H9 (cell line): ENCODE data around the gene ARL2BP. TPM values are rescaled to one million over a fixed set of nuclear protein-coding genes. Genes with fewer than 3 reads are reported as not detected.
"Not testable (repeated sequence)": the region's sequence is repeated elsewhere in the genome, so short reads cannot be mapped to it uniquely, and the experiment has no call there.

Experiments used
- DNase-seq: peaks from one replicate; pipeline ENCODE4 v3.0.0-alpha.2; 2017
- H2AFZ ChIP-seq: one replicate; pipeline ENCODE4 v1.6.1; 2013; ENCODE audit warnings: mild to moderate bottlenecking, low read length, control low read depth, moderate library complexity
- H2AK5ac ChIP-seq: 2 replicates; pipeline ENCODE4 v1.6.1; 2013; ENCODE audit warnings: low read length, control low read depth, mixed read lengths; ENCODE audit not compliant: insufficient read length
- H2BK120ac ChIP-seq: one replicate; pipeline ENCODE4 v1.6.1; 2013; ENCODE audit warnings: low read depth, mild to moderate bottlenecking, low read length, control low read depth, inconsistent platforms; ENCODE audit not compliant: poor library complexity, severe bottlenecking
- H2BK12ac ChIP-seq: 2 replicates; pipeline ENCODE4 v1.6.1; 2013; ENCODE audit warnings: low read length, control low read depth, mixed read lengths, low read depth; ENCODE audit not compliant: insufficient read length
- H2BK15ac ChIP-seq: 2 replicates; pipeline ENCODE4 v1.6.1; 2013; ENCODE audit warnings: low read depth, low read length, control low read depth
- H2BK20ac ChIP-seq: one replicate; pipeline ENCODE4 v1.6.1; 2013; ENCODE audit warnings: low read depth, mild to moderate bottlenecking, low read length, control low read depth, inconsistent platforms; ENCODE audit not compliant: poor library complexity, severe bottlenecking
- H2BK5ac ChIP-seq: 2 replicates; pipeline ENCODE4 v1.6.1; 2013; ENCODE audit warnings: low read length, control low read depth, mixed read lengths; ENCODE audit not compliant: insufficient read length
- H3K14ac ChIP-seq: 2 replicates; pipeline ENCODE4 v1.6.1; 2013; ENCODE audit warnings: low read length, control low read depth; ENCODE audit not compliant: insufficient read depth
- H3K18ac ChIP-seq: 2 replicates; pipeline ENCODE4 v1.6.1; 2013; ENCODE audit warnings: low read depth, mild to moderate bottlenecking, mixed read lengths, low read length, control low read depth; ENCODE audit not compliant: insufficient read length
- H3K23ac ChIP-seq: 2 replicates; pipeline ENCODE4 v1.6.1; 2013; ENCODE audit warnings: low read length, control low read depth, mixed read lengths, low read depth; ENCODE audit not compliant: insufficient read length
- H3K23me2 ChIP-seq: 2 replicates; pipeline ENCODE4 v1.6.1; 2013; ENCODE audit warnings: low read depth, mild to moderate bottlenecking, mixed read lengths, low read length, control low read depth; ENCODE audit not compliant: insufficient read length, poor library complexity, severe bottlenecking
- H3K27ac ChIP-seq: 2 replicates; pipeline ENCODE4 v1.5.1; 2013; ENCODE audit warnings: low read length, control low read depth, mixed read lengths, low read depth; ENCODE audit not compliant: insufficient read length
- H3K27me3 ChIP-seq: 2 replicates; pipeline ENCODE4 v1.6.1; 2013; ENCODE audit warnings: low read length, control low read depth, inconsistent platforms; ENCODE audit not compliant: insufficient read depth
- H3K4ac ChIP-seq: 2 replicates; pipeline ENCODE4 v1.6.1; 2013; ENCODE audit warnings: low read depth, mild to moderate bottlenecking, control low read depth, inconsistent platforms, low read length, moderate library complexity
- H3K4me1 ChIP-seq: 2 replicates; pipeline ENCODE4 v1.6.1; 2013; ENCODE audit warnings: low read length, control low read depth, inconsistent platforms; ENCODE audit not compliant: insufficient read depth
- H3K4me2 ChIP-seq: 2 replicates; pipeline ENCODE4 v1.6.1; 2013; ENCODE audit warnings: low read length, control low read depth, mixed read lengths; ENCODE audit not compliant: insufficient read length, insufficient read depth
- H3K56ac ChIP-seq: 2 replicates; pipeline ENCODE4 v1.6.1; 2013; ENCODE audit warnings: low read depth, mild to moderate bottlenecking, mixed read lengths, low read length, control low read depth; ENCODE audit not compliant: insufficient read length
- H3K79me1 ChIP-seq: 2 replicates; pipeline ENCODE4 v1.6.1; 2013; ENCODE audit warnings: low read depth, mild to moderate bottlenecking, moderate library complexity, low read length, control low read depth, inconsistent platforms; ENCODE audit not compliant: insufficient read depth, poor library complexity, severe bottlenecking
- H3K79me2 ChIP-seq: 2 replicates; pipeline ENCODE4 v1.6.1; 2013; ENCODE audit warnings: low read length, control low read depth, inconsistent platforms; ENCODE audit not compliant: insufficient read depth
- H3K9ac ChIP-seq: 2 replicates; pipeline ENCODE4 v1.6.1; 2013; ENCODE audit warnings: low read length, control low read depth, mixed read lengths; ENCODE audit not compliant: insufficient read length; ENCODE audit errors: extremely low read depth
- H3K9me3 ChIP-seq: one replicate; pipeline ENCODE4 v1.6.1; 2013; ENCODE audit warnings: low read depth, low read length, inconsistent platforms; ENCODE audit not compliant: control insufficient read depth
- H3T11ph ChIP-seq: one replicate; pipeline ENCODE4 v1.6.1; 2013; ENCODE audit warnings: mild to moderate bottlenecking, low read length, control low read depth, inconsistent platforms
- H4K20me1 ChIP-seq: one replicate; pipeline ENCODE4 v1.6.1; 2013; ENCODE audit not compliant: control insufficient read depth, insufficient read length, insufficient read depth
- H4K5ac ChIP-seq: 2 replicates; pipeline ENCODE4 v1.6.1; 2013; ENCODE audit warnings: low read depth, mild to moderate bottlenecking, mixed read lengths, low read length, control low read depth; ENCODE audit not compliant: insufficient read length
- H4K8ac ChIP-seq: replicated peaks from 2 replicates; pipeline ENCODE4 v1.6.1; 2013; ENCODE audit warnings: low read length, control low read depth, mixed read lengths, low read depth; ENCODE audit not compliant: insufficient read length
- H4K91ac ChIP-seq: 2 replicates; pipeline ENCODE4 v1.6.1; 2013; ENCODE audit warnings: low read depth, mild to moderate bottlenecking, moderate library complexity, mixed read lengths, low read length, control low read depth; ENCODE audit not compliant: insufficient read length
- H3K27ac Mint-ChIP-seq, 3 experiments: 2 replicates in 2 of 3; 3 replicates in 1 of 3; pipeline ENCODE4 v1.8.0; 2020 to 2021; ENCODE audit warnings: mixed read lengths in 3 of 3, mild to moderate bottlenecking in 1 of 3, moderate library complexity in 1 of 3
- H3K27me3 Mint-ChIP-seq: 2 replicates; pipeline ENCODE4 v1.8.0; 2021; ENCODE audit warnings: low read depth, mild to moderate bottlenecking, moderate library complexity, mixed read lengths
- H3K36me3 Mint-ChIP-seq, 3 experiments: 2 replicates in 2 of 3; 3 replicates in 1 of 3; pipeline ENCODE4 v1.8.0; 2020 to 2021; ENCODE audit warnings: low read depth in 3 of 3, mixed read lengths in 3 of 3; ENCODE audit not compliant: insufficient read depth in 1 of 3
- H3K4me1 Mint-ChIP-seq, 2 experiments: 2 replicates each; pipeline ENCODE4 v1.8.0; 2020; ENCODE audit warnings: mixed read lengths in 2 of 2
- H3K4me3 Mint-ChIP-seq, 2 experiments: 2 replicates in 1 of 2; 3 replicates in 1 of 2; pipeline ENCODE4 v1.8.0; 2020 to 2021; ENCODE audit warnings: mild to moderate bottlenecking in 2 of 2, mixed read lengths in 2 of 2, moderate library complexity in 1 of 2
- H3K9me3 Mint-ChIP-seq, 2 experiments: 2 replicates in 1 of 2; 3 replicates in 1 of 2; pipeline ENCODE4 v1.8.0; 2020; ENCODE audit warnings: mild to moderate bottlenecking in 2 of 2, mixed read lengths in 2 of 2, moderate library complexity in 1 of 2
- WGBS: extraction: QIAGEN DNeasy Blood & Tissue Kit; methylation state at CpG from one replicate; pipeline ENCODE4 v1.1.7; 2013; ENCODE audit warnings: missing lambda C conversion rate, low lambda C conversion rate, mixed read lengths; ENCODE audit not compliant: insufficient read length; ENCODE audit errors: extremely low coverage; 5-methylcytosine and 5-hydroxymethylcytosine counted together
- total RNA-seq: library from RNA; stranded (reverse); gene quantifications from 2 replicates; pipeline ENCODE4 v1.2.1, GENCODE V29; 2021
- TF ChIP-seq, protein P1 (sequence below): fragments of 200-600 bp; sonication (generic); conservative IDR thresholded peaks from 3 replicates; pipeline ENCODE4 v1.8.0; 2021; ENCODE audit warnings: antibody characterized with exemption, mild to moderate bottlenecking

ARL2BP gene
- total RNA-seq, 1 experiment from 2014 or later = 18.0 TPM

- H3K56ac ChIP-seq = no peak overlapping the region
- Mint-ChIP-seq H3K4me1 (peaks cover 6% of the 10 kb centered on the region in 2 experiments), H3K36me3 (peaks cover 11 to 17% (median 14%) of the 10 kb centered on the region in 3 experiments), H3K9me3 (peaks cover 0 to 6% of the 10 kb centered on the region in 2 experiments; a peak in 4 of 5 replicates), H3K27me3 (no peaks in the 10 kb centered on the region), H3K27ac (no peak overlapping the region; a peak in 1 of 7 replicates), H3K4me3 (no peak overlapping the region)
- H3K23me2 ChIP-seq = no peaks in the 10 kb centered on the region
- H2AFZ ChIP-seq = no peak overlapping the region
- no peak overlapping the region for H2BK15ac ChIP-seq
- no peak overlapping the region for H4K5ac ChIP-seq
- no peak overlapping the region for H3K14ac ChIP-seq
- no peak overlapping the region for H3T11ph ChIP-seq
- no peak overlapping the region for H2BK12ac ChIP-seq
- no peaks in the 10 kb centered on the region; the same call in 1 of the 2 replicates for H3K4me1 ChIP-seq
- H3K27me3 ChIP-seq = no peaks in the 10 kb centered on the region
- no peak overlapping the region for H2BK120ac ChIP-seq
- H2BK5ac ChIP-seq = no peak overlapping the region
- no peak overlapping the region for H4K91ac ChIP-seq
- H4K20me1 ChIP-seq = no peaks in the 10 kb centered on the region
- no peak overlapping the region for H4K8ac ChIP-seq
- no CpG with 5 or more reads among the region's 3 CpGs for WGBS
- peaks cover 3% of the 10 kb centered on the region for H3K79me1 ChIP-seq
- H3K23ac ChIP-seq = no peak overlapping the region
- H3K9ac ChIP-seq = no peak overlapping the region
- no peak overlapping the region for H3K27ac ChIP-seq
- H2AK5ac ChIP-seq = no peak overlapping the region
- no peak overlapping the region for H3K4me2 ChIP-seq
- DNase-seq = no peak
- peaks cover 2% of the 10 kb centered on the region; the same call in 1 of the 2 replicates for H3K79me2 ChIP-seq
- H3K18ac ChIP-seq = no peak overlapping the region
- no peak overlapping the region for H3K4ac ChIP-seq
- no peaks in the 10 kb centered on the region for H3K9me3 ChIP-seq
- TF ChIP-seq, protein P1, sequence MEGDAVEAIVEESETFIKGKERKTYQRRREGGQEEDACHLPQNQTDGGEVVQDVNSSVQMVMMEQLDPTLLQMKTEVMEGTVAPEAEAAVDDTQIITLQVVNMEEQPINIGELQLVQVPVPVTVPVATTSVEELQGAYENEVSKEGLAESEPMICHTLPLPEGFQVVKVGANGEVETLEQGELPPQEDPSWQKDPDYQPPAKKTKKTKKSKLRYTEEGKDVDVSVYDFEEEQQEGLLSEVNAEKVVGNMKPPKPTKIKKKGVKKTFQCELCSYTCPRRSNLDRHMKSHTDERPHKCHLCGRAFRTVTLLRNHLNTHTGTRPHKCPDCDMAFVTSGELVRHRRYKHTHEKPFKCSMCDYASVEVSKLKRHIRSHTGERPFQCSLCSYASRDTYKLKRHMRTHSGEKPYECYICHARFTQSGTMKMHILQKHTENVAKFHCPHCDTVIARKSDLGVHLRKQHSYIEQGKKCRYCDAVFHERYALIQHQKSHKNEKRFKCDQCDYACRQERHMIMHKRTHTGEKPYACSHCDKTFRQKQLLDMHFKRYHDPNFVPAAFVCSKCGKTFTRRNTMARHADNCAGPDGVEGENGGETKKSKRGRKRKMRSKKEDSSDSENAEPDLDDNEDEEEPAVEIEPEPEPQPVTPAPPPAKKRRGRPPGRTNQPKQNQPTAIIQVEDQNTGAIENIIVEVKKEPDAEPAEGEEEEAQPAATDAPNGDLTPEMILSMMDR = no peak
- H2BK20ac ChIP-seq = no peak overlapping the region
These were observed 48.3 kb upstream of the ARL2BP start for GRCh38 chr16:57196753-57197152.

DNA sequence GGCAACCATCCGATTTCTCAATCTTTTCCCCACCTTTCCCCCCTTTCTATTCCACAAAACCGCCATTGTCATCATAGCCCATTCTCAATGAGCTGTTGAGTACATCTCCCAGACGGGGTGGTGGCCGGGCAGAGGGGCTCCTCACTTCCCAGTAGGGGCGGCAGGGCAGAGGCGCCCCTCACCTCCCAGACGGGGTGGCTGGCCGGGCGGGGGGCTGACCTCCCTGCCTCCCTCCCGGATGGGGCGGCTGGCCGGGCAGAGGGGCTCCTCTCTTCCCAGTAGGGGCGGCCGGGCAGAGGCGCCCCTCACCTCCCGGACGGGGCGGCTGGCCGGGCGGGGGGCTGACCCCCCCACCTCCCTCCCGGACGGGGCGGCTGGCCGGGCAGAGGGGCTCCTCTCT is 44.7 kb upstream of the ARL2BP start:
- not testable (repeated sequence) for H2BK20ac ChIP-seq, H3K9ac ChIP-seq, H3K4ac ChIP-seq, H2BK12ac ChIP-seq, H3K23ac ChIP-seq, H3K23me2 ChIP-seq, H3K9me3 Mint-ChIP-seq, H3K18ac ChIP-seq, H3K27ac ChIP-seq, H2AK5ac ChIP-seq, H3K79me2 ChIP-seq, H3K4me1 Mint-ChIP-seq, H2BK5ac ChIP-seq, H4K8ac ChIP-seq, H3K56ac ChIP-seq, H2BK120ac ChIP-seq, H3K4me3 Mint-ChIP-seq, H4K20me1 ChIP-seq, H3K27me3 Mint-ChIP-seq, H4K5ac ChIP-seq, H3T11ph ChIP-seq, H3K27me3 ChIP-seq, H3K9me3 ChIP-seq, H3K14ac ChIP-seq, H3K4me1 ChIP-seq, H3K4me2 ChIP-seq, H3K79me1 ChIP-seq, H2AFZ ChIP-seq, H4K91ac ChIP-seq, DNase-seq, H3K27ac Mint-ChIP-seq, H2BK15ac ChIP-seq
- H3K36me3 Mint-ChIP-seq = peaks cover 19 to 28% (median 26%) of the 10 kb centered on the region in 3 experiments
- WGBS = no CpG with 5 or more reads among the region's 24 CpGs
